Esophagus (tissue), 2 donors: Measurements from ENCODE around the gene PRF1. TPM values are rescaled to one million over a fixed set of nuclear protein-coding genes. Genes with fewer than 3 reads are reported as not detected.

Experiments used
- H3K27ac ChIP-seq, 2 donors: one replicate each; pipeline ENCODE4 v1.5.1; 2013; ENCODE audit warnings: low read depth in 2 of 2, mild to moderate bottlenecking in 2 of 2, inconsistent platforms in 1 of 2, low read length in 1 of 2, moderate library complexity in 1 of 2
- H3K27me3 ChIP-seq, 2 donors: one replicate each; pipeline ENCODE4 v1.6.1; 2013; ENCODE audit warnings: low read length in 2 of 2, control low read depth in 1 of 2, mild to moderate bottlenecking in 1 of 2; ENCODE audit not compliant: insufficient read depth in 2 of 2, control insufficient read depth in 1 of 2
- H3K36me3 ChIP-seq, 2 donors: one replicate each; pipeline ENCODE4 v1.6.1; 2013; ENCODE audit warnings: low read length in 1 of 2; ENCODE audit not compliant: control insufficient read depth in 2 of 2, insufficient read depth in 2 of 2
- H3K4me1 ChIP-seq, 2 donors: one replicate each; pipeline ENCODE4 v1.6.1; 2013; ENCODE audit warnings: low read length in 1 of 2; ENCODE audit not compliant: control insufficient read depth in 2 of 2, insufficient read depth in 2 of 2
- H3K4me3 ChIP-seq, 2 donors: one replicate each; pipeline ENCODE4 v1.5.1; 2013; ENCODE audit warnings: low read length in 2 of 2, mild to moderate bottlenecking in 2 of 2, low read depth in 1 of 2, moderate library complexity in 1 of 2
- H3K9me3 ChIP-seq, 2 donors: one replicate each; pipeline ENCODE4 v1.6.1; 2013; ENCODE audit warnings: mild to moderate bottlenecking in 2 of 2, low read depth in 1 of 2, low read length in 1 of 2, moderate library complexity in 1 of 2; ENCODE audit not compliant: control insufficient read depth in 2 of 2, insufficient read depth in 1 of 2
- WGBS, 2 donors: extraction: QIAGEN DNeasy Blood & Tissue Kit; methylation state at CpG; one replicate each; pipeline ENCODE4 v1.1.7; 2013; 5-methylcytosine and 5-hydroxymethylcytosine counted together
- polyA plus RNA-seq, 2 donors: library from polyadenylated mRNA; stranded (reverse); fragments of 200-250 nt; gene quantifications; one replicate each; pipeline ENCODE4 v1.2.3, GENCODE V29; 2013
- donor health status: healthy with polysubstance abuse.
- donor health status: Bipolar disorder and iron deficiency.

PRF1 gene
- polyA plus RNA-seq, 2 donors: 0.71 to 1.8 TPM

DNA sequence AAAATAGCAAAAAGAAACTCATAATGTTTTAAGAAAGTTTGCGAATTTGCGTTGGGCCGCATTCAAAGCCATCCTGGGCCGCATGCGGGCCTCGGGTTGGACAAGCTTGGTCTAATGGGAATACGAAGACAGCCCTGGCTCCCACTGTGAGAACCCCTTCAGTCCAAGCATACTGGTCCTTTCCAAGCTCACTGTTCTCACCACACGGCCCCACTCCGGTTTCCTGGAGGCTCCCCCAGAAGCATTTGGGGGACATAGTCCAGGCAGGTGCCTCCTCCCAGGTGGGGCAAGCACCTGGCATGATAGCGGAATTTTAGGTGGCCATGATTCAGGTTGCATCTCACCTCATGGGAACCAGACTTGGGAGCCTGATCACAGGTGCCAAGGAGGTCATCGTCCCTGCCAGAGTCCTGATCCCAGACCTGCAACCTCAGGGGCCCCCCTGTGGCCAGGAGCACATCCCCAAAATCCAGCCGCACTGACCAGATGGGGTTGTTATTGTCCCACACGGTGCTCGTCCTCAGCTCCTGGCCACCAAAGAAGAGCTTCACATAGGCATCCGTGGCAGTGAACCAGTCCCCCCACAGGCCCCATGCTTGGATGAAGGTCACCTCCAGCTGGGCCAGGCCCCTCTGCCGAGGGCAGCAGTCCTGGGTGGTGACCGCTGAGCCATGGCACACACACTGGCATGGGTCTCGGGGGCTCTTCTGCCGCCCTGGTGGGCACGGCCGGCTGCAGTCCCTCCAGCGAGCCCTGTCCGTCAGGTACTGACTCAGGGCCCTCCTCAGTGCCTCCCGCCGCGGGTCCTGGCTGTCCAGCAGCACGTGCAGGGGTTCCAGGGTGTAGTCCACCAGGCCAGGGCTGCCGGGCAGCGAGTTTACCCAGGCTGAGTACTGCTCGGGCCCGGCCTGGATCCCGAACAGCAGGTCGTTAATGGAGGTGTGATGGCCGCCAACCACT is 4.4 kb downstream of the PRF1 start:
- Histone ChIP-seq H3K36me3 (no peaks in the 10 kb centered on the region), H3K4me3 (no peak overlapping the region), H3K27ac (no peak overlapping the region), H3K9me3 (no peaks in the 10 kb centered on the region), H3K4me1 (peaks cover 0 to 5% of the 10 kb centered on the region in 2 donors), H3K27me3 (no peaks in the 10 kb centered on the region)
- 93 to 94% methylated on average over 34 of the region's 34 CpGs for WGBS, 2 donors

- no peaks in the 10 kb centered on the region for H3K9me3 ChIP-seq
- WGBS, 2 donors: 67 to 79% methylated on average over 8 of the region's 8 CpGs
- peaks cover 0 to 5% of the 10 kb centered on the region in 2 donors for H3K4me1 ChIP-seq
- no peaks in the 10 kb centered on the region for H3K27me3 ChIP-seq
- H3K4me3 ChIP-seq: no peak overlapping the region
- no peak overlapping the region for H3K27ac ChIP-seq
- no peaks in the 10 kb centered on the region for H3K36me3 ChIP-seq
Observed at GRCh38 chr10:70596860-70597809, 5.4 kb downstream of the PRF1 start.

- H3K4me3 ChIP-seq: no peak overlapping the region
- H3K9me3 ChIP-seq: no peaks in the 10 kb centered on the region
- no peaks in the 10 kb centered on the region for H3K27me3 ChIP-seq
- no peaks in the 10 kb centered on the region for H3K36me3 ChIP-seq
- H3K27ac ChIP-seq: no peak overlapping the region
- WGBS, 2 donors: 74 to 82% methylated on average over 14 of the region's 14 CpGs
- peaks cover 0 to 5% of the 10 kb centered on the region in 2 donors for H3K4me1 ChIP-seq
Observed at GRCh38 chr10:70596110-70596798, 6.3 kb downstream of the PRF1 start.

- Histone ChIP-seq H3K4me3 (no peak overlapping the region), H3K27ac (no peak overlapping the region), H3K4me1 (peaks cover 0 to 3% of the 10 kb centered on the region in 2 donors), H3K36me3 (no peaks in the 10 kb centered on the region), H3K27me3 (no peaks in the 10 kb centered on the region), H3K9me3 (no peaks in the 10 kb centered on the region)
- 84 to 89% methylated on average over 5 of the region's 5 CpGs for WGBS, 2 donors
Observed at GRCh38 chr10:70595566-70596016, 7.0 kb downstream of the PRF1 start.

- H3K27me3 ChIP-seq: no peaks in the 10 kb centered on the region
- peaks cover 0 to 3% of the 10 kb centered on the region in 2 donors for H3K4me1 ChIP-seq
- no peak overlapping the region for H3K4me3 ChIP-seq
- no peaks in the 10 kb centered on the region for H3K36me3 ChIP-seq
- H3K9me3 ChIP-seq: no peaks in the 10 kb centered on the region
- 85% methylated on average over 3 of the region's 3 CpGs for WGBS, 2 donors
- H3K27ac ChIP-seq: no peak overlapping the region
Observed at GRCh38 chr10:70594161-70594560, 8.4 kb downstream of the PRF1 start.

DNA sequence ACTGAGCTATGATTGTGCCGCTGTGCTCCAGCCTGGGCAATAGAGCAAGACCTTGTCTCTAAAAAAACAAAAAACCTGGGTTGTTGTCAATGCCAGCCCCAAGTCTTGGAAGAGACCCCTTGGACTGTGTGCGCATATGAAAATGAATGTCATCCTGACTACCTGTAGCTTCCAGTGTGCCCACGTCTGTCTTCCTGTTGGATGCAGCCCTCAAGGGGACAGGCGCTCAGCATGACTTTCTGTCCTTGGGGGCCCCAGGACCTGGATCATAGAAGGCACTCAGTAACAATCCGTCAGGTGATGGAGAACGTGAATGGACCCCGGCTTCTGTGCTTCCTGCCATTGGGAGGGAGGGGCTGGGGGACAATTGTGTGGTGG is 9.0 kb downstream of the PRF1 start:
- H3K27me3 ChIP-seq: no peaks in the 10 kb centered on the region
- H3K4me1 ChIP-seq: peaks cover 0 to 3% of the 10 kb centered on the region in 2 donors
- H3K27ac ChIP-seq: no peak overlapping the region
- H3K4me3 ChIP-seq: no peak overlapping the region
- H3K36me3 ChIP-seq: no peaks in the 10 kb centered on the region
- no peaks in the 10 kb centered on the region for H3K9me3 ChIP-seq
- WGBS, 2 donors: 80 to 82% methylated on average over 7 of the region's 7 CpGs

GRCh38 chr10:70592746-70593512 is 9.6 kb downstream of the PRF1 start:
- Histone ChIP-seq H3K4me3 (no peak overlapping the region), H3K27me3 (no peaks in the 10 kb centered on the region), H3K36me3 (no peaks in the 10 kb centered on the region), H3K27ac (no peak overlapping the region), H3K4me1 (peaks cover 0 to 3% of the 10 kb centered on the region in 2 donors), H3K9me3 (no peaks in the 10 kb centered on the region)
- WGBS, 2 donors: 74 to 81% methylated on average over 16 of the region's 16 CpGs

DNA sequence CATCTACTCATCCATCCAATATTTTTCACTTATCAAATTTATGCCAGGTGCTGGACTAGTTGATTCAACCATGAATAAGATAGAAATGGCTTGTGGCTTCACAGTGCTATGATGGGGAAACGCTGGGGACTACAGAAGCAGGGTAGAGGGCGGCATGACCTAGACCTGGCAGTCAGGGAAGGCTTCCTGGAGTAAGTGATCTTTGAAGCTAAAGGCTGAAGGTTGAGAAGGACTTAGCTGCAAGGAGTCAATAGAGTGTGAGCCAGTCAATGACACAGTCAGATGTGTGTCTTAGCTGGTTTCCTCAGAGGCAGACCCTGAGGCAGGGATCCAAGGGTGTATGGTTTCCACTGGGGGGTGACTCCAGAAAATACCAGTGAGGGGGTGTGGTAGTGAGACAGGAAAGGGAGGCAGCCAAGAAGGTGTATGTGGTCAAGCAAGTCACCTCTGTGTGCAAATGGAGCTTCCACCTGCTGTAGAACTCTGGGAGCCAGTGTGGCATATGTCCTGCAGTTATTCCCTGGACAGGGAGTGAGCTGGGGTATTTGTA is 10.3 kb downstream of the PRF1 start:
- WGBS, 2 donors: 81 to 85% methylated on average over 2 of the region's 2 CpGs
- H3K27me3 ChIP-seq: no peaks in the 10 kb centered on the region

More for the DNA sequence above, 10.3 kb downstream of the PRF1 start:
- Histone ChIP-seq H3K9me3 (no peaks in the 10 kb centered on the region), H3K27ac (no peak overlapping the region), H3K4me3 (no peak overlapping the region), H3K36me3 (no peaks in the 10 kb centered on the region), H3K4me1 (no peaks in the 10 kb centered on the region)
